HG03565 (cell line): Measurements from ENCODE around the gene RFX2.

ENCODE experiments used
- ATAC-seq: cut with Tn5 transposase; IDR thresholded peaks from one replicate; pipeline ENCODE4 v1.9.1; 2021; ENCODE audit warnings: mild to moderate bottlenecking, moderate library complexity; ENCODE audit not compliant: unreplicated experiment

Gene RFX2

DNA sequence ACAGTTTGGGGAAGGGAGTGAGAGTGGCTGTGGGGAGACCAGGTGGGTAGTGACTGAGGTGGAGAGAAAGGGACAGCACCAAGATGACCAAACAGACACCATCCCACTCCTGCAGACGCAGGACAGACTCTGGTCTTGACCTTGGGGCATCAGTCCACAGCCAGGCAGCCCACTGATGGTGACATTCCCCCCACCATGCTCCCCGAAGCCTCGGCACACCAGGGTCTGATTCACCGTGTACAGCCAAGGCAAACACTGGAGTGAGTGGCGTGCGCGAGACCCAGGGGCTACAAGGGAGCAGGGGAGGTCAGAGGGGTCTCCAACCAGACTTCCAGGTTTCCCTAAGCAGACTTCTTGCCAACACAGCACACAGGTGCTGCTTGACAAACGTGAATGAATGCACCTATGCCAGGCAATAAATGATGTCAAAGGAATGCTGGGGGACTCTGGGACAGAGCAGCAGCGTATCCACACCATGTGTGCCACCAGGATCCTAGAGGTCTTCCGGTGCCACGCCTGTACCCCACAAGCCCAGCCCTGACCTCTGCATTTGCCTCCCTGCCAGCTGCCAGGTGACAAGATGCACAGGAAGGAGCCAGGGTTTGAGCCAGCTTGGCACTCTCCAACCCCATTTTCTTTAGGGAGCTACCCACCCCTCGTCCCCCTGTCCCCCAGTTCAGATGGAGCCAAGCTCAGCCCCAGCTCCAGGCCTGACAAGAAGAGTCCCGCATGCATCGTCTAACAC, 150.9 kb downstream of the RFX2 start:
- no peak for ATAC-seq

DNA sequence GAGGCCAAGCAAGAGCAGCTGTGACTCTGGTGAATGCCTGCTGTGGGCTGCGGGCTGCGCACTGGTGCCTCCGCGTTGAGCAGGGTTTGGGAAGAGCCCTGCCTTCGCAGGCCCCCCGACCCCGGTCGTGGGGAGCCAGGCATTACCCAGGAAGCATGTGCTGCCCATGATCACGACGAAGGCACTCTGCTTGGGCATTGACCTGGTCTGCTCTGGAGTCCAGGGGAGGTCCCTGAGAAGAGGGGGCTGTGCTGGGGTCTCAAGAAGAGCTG, 151.5 kb downstream of the RFX2 start:
- ATAC-seq, result no peak

DNA sequence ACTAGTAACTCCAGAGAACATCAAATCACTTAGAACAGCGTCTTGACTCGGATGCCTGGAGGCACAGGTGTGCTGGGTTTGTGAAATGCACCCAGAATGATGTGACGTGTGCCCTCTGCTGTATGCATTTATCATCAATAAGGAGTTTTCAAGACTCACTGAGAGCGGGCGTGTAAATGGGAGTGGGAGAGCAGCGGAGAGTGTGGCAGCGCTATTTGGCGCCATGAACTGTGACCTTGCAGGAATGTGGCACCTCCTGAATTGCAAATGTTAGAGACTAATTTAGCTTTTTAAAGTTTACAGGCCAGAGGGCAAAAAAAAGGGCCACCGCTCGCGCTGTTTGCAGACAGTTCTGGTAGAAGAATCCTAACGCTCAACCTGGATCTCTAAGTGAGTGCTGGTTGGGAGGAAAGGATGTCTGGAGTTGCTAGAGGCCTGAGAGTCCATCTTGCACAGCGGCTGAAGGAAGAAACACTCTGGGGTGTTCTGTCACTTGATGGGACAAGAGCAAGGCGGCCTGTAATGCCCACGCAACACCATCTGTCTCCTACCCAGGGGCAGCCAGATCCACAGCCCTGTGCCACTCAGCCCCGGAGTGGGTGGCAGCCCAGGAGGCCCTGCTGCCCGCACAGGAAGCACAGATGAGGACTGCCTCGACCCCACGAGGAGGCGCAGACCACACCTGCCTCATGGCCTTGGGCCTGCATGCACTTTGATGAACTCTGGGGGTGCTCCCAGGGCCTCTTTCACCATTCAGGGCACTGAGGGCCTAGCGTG, 152.0 kb downstream of the RFX2 start:
- no peak for ATAC-seq

DNA sequence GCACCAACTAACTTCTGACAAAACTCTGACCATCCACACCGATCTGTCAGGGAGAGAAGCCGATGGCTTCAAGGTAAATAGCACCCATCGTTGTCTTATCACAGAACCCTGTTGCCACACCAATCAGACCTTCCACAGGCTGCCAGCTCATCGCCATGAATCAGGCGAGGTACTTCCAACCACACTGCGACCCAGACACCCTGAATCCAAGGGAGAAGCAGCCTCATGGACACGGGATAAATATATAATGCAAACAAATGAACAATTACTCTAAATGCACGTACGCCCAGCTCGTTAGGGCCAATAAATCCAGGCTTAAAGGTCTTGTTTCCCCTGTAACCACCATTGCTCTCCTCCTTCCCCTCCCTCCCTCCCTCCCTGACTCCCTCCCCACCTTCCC, 153.1 kb downstream of the RFX2 start:
- ATAC-seq, result no peak

DNA sequence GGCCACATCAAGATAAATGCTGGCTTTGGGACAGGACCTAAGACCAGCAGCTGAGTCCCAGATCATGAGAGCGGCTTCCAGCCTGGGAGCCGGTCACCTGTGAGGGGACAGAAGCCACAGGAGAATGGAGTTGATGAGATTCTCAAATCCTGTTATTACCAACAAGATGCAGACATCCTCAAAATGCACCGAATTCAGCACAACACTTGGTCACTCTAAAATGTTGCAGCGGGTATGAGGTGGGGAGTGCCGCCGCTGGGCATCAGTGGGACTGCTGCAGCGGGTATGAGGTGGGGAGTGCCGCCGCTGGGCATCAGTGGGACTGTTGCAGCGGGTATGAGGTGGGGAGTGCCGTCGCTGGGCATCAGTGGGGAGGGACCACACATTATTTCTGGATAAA, 153.6 kb downstream of the RFX2 start:
- no peak for ATAC-seq

DNA sequence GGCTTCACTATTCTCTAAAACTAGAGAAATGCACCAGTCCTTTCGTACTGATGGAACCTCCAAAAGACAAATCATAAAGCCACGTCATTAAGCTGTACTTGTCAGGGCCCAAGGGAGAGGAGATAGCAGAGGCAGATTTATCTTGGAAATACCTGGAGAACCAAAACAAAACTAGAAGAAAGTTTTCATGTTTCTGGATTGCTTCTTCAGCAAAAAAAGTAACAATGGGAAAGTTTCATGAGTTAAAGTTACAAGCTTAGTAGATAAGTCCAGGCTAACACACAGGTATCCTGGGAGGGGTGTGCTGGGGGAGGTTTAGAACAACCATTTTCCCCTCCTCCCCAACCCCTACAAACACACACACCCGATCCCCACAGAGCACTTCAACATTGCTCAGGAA, 154.0 kb downstream of the RFX2 start:
- ATAC-seq, result no peak

DNA sequence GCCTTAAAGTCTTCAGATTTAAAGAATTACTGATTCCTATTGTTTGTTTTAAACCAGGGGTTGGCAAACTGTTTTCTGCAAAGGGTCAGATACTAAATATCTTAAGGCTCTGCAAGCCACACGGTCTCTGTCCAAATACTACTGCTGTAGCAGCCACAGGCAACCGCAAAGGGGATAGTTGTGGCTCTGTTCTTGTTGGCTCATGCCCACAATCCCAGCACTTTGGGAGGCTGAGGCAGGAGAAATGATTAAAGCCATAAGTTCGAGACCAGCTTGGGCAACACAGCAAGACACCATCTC, 154.7 kb downstream of the RFX2 start:
- no peak for ATAC-seq

DNA sequence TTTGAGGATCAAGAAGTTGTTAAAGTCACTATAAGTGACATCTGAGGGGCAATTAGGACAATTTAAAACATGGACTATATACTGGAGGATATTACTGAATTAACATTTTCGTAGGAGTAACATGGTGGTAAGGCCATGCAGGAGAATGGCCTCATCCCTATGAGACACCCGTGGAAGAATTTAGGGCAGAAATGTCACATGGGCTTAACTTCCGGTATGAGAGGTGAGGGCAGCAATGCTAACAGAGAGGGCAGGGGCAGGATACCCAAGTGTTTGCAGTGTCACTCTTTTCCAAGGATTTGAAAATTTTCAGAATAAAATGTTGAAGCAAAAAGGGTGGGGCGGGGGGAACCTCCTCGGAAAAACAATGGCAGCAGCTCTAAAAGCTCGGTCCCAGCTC, 156.0 kb downstream of the RFX2 start:
- no peak for ATAC-seq

DNA sequence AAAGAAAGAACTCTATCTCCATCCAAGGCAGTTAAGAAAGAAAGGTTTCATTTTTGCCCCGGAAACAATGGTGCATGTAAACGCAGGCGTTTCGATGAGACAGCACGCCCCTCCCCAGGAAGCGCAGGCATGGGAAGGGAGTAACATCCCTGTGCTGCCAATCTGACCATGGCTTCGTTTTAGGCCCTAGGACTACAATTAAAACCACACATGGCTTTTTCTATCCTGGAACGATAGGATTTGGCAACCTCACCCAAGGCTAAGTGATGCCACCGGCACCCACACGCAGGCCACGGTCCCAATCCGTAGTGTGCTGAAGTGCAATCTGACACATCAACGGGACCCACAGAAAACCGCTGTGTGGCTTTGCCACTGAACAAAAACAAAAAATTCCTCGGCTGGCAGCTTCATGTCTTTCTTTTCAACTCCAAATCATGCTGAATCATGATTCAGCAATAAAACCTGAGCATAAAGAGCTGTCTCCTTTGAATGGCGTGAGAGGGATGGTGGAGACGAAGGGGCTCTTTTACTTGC, 156.6 kb downstream of the RFX2 start:
- no peak for ATAC-seq

DNA sequence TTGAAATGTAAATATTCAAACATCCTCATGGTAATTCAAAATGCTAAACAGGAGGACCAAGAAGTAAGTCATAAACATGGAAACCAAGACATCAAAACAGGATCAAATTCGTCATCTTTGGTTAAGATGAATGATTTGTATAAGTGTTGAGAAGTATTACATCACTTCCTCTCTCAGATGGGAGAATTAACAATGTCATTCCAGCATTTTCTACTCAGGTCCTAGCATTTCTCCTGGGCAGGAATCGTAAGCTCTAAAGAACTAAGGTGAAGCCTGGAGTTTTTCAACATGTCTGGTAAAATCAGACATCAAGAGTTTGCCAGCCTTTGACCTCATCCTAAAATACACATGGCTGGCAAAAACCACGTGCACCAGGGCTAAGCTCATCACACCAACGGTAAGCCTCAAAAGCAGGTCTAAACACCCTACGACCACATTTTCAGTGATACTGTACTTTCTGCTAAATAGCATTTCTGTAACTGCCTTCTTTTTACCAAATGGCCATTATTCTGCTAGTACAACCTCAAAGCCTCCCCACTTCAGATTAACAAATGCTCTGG, 157.2 kb downstream of the RFX2 start:
- no peak for ATAC-seq

DNA sequence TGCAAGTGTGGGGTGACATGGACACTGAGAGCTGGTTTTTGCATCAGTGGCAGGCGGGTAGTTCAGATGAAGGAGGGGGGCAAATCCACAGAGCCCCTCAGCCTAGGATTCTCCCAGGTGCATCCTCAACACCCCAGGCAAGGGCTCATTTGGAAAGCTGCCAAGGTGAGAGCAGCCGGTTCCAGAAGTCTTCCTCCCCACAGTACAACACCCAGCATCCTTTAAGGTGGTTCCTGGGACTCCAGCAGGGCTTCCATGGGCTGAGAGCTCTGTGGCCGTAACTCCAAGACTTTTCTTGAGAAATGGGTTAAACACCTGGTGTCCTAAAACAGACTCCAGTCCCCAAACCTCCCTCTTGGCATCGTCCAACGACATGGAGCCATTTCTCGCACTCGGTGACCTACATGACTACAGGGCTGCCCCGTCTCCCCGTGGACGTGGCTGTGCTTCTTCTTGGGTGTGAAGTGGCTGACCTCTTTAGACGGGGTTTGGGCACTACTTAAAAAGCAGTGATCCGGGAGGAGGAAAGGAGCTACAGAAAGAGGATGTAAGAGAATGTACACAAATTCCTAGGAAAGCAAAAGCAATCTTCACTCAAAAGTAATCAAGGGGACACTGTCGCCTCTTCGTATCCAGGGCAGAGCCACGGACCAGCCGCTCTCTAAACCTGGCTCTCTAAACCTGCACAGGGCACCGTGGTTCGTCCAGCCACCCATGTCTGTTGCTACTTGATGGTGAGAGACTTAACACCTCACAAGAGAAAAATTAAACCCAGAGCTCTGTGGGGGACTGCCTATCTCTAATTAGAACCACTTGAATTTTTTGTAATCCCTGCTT, 157.9 kb downstream of the RFX2 start:
- no peak for ATAC-seq

DNA sequence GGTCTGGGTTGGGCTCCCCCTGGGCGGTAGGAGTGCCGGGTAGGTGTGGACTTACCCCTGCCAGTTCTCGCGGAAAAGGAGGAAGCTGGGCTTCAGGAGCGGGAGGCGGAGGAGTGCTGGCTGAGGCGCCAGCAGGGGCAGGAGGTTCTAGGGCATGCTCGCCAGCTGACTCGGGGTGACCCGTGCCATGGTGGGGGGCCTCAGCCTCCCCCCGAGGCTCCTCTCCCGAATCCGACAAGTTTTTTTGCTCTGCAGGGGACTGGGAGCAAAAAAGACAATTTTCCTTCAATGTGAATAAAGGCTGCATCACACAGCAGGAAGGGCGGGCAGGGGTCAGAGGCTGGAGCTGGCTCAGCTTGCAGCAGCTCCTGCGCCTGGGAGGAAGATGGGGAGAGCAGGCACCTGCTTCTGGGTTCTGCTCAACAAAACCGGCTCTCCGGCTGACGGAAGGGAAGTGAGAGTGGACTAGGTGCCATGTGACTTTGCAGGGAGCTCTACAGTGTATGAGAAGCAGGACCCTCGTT, 158.9 kb downstream of the RFX2 start:
- ATAC-seq, result no peak

DNA sequence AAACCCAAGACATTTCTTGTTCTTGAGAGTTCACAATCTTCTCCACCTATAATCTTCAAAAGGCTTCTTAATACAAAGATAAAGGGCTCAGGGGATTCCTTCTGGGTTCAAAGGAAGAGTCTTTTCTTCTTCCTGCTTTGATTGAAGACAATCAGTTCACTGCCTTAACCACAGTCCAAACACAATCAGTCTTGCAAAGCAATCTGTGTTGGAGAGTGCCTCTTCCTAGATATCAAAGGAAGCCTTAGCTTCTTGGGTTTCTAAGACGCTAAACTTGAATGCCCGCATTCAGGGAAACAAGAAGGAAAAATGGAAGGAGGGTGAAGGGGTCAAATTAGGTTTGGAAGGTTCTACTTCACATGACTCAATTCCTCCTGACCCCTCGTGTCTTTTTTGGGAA, 159.6 kb downstream of the RFX2 start:
- ATAC-seq, result no peak

DNA sequence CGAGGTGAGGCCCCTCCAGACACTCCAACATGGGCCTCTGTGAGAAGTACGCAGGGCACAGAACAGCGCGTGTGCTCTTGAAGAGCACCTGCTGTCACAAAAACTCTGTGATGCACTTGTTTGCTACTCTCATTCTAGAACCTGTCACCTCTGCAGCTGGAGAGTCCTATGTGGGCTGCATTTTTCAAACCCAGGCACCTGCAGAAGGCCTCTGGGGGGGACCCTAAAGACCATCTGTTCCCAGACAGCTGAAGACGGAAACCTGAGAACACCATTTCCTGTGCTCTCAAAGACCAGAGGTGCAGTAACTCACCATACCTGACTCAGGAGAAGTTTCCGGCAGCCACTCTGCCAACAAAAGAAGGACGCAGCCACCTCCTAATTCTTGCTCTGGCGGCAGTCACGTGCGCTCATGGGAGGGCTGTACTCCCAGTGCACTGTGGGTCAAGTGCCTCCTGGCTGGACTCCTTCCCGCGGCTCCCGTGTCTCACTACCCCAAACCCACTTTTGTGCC, 160.5 kb downstream of the RFX2 start:
- no peak for ATAC-seq

DNA sequence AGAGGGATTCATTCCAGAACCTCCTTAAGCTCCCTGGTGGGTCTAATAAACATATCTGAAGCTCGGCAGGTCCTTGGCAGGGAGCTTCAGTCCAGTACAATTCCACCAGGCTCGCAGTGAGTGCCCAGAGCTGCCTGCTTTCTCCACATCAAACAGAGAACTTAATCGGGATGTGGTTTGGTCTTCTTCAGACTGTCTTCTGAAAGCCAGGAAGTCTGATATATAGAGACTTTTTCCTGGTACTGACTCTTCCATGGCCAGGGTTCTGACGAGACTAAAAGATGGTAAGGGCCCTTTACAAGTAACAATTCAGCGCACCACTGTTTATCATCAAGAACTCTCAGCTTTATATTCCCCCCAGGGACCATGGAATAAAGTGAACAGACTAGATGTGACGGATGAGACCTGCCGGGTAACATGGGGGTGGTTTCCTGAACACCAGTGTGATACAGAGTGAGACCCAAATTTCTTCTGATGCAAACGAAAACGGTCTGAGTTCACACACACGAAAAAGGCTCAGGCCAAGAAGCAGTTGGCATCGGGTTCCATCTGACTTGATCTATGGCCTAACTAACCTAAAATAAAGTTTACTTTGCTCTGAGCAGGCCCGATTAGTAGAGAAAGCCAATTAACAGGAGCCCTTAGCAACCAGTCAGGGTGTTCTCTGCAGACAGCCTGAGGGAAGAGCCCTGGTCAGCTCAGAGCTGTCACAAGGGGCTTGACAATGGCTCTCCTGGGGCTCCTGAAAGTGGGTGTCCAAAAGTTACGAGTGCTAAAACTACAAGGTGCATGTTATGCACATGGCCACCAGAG, 161.3 kb downstream of the RFX2 start:
- no peak for ATAC-seq

DNA sequence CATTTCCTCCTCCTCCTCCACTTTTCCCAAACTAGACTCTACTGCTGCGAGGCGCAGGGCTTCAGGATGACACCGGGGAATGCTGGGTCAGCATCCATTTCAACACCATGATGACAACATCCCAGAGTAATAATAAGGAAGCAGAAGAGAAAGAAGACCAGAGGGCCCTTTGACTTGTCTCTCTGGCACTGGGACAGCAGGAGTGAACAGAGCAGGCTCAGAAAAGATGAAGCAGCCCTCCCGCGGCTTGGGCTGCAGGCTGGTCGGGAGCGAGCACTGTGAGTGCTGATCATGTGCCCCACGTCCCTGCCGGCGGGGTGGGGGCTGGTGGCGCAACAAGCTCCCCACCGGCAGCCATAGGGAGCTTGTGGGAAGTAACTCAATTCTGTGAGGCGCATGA, 162.9 kb downstream of the RFX2 start:
- ATAC-seq, result no peak

DNA sequence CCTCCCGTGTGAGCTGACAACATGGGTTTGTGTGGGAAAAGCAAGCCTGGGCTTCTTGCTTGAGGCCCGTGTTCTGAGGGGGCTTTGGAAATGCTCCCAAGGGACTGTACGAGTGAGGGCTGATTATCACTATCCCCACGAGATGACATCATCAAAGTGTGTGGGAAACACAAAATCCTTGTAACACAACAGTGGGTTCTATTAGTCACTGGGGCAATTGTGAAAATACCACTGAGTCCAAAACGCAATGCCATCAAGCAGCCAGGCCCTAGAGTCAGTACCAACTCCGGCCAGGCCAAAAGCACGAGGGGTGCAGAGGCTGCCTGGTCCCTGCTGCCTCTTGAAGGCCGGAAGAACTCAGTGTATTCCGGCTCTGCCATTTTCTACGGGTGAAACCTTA, 166.7 kb downstream of the RFX2 start:
- no peak for ATAC-seq
